Suprapubic skin (tissue), 4 donors: ENCODE data around the gene LPAR3. TPM values are rescaled to one million over a fixed set of nuclear protein-coding genes. Genes with fewer than 3 reads are reported as not detected.

ENCODE experiments used
- DNase-seq, 2 donors: peaks; one replicate each; pipeline ENCODE4 v3.0.0-alpha.2; 2019; ENCODE audit warnings: low spot score in 2 of 2
- H3K27ac ChIP-seq: fragments of 200-600 bp; sonication (generic); one replicate; pipeline ENCODE4 v1.5.1; 2019
- H3K27me3 ChIP-seq: fragments of 200-600 bp; sonication (generic); one replicate; pipeline ENCODE4 v1.5.1; 2019
- H3K36me3 ChIP-seq: fragments of 200-600 bp; sonication (generic); one replicate; pipeline ENCODE4 v1.5.1; 2019
- H3K4me1 ChIP-seq: fragments of 200-600 bp; sonication (generic); one replicate; pipeline ENCODE4 v1.5.1; 2019
- H3K4me3 ChIP-seq: fragments of 200-600 bp; sonication (generic); one replicate; pipeline ENCODE4 v1.5.1; 2019; ENCODE audit warnings: mild to moderate bottlenecking
- H3K9me3 ChIP-seq: fragments of 200-600 bp; sonication (generic); one replicate; pipeline ENCODE4 v1.5.1; 2019
- EP300 ChIP-seq: sonication (generic); formaldehyde crosslinking; IDR thresholded peaks from one replicate; pipeline ENCODE4 v1.6.1; 2017; ENCODE audit warnings: antibody characterized with exemption
- POLR2A ChIP-seq, 2 donors: fragments of 450-650 bp; IDR thresholded peaks; one replicate each; pipeline ENCODE4 v1.6.1; 2017; ENCODE audit warnings: antibody characterized with exemption in 2 of 2, mild to moderate bottlenecking in 2 of 2, moderate library complexity in 2 of 2
- POLR2AphosphoS5 ChIP-seq, 3 donors: sonication (generic); formaldehyde crosslinking; IDR thresholded peaks; one replicate each; pipeline ENCODE4 v1.6.1; 2017; ENCODE audit warnings: antibody characterized with exemption in 3 of 3
- WGBS: methylation state at CpG from one replicate; pipeline ENCODE4 v1.1.5; 2018; 5-methylcytosine and 5-hydroxymethylcytosine counted together
- total RNA-seq, 4 donors: library from RNA; depleted of rRNA; stranded (reverse); fragments of >200 nt; gene quantifications; one replicate each; pipeline ENCODE4 v1.1.0, GENCODE V29; 2016
- TF ChIP-seq, protein P1 (sequence below), 2 donors: fragments of 200-600 bp in 1 of 2; fragments of 450-650 bp in 1 of 2; sonication (generic) in 1 of 2; IDR thresholded peaks; one replicate each; pipeline ENCODE4 v1.5.1; 2016 to 2019; ENCODE audit warnings: antibody characterized with exemption in 2 of 2, mild to moderate bottlenecking in 1 of 2, moderate library complexity in 1 of 2

The LPAR3 gene
- total RNA-seq, 4 donors from 2014 or later, result 13.9 to 25.1 (median 17.7) TPM

DNA sequence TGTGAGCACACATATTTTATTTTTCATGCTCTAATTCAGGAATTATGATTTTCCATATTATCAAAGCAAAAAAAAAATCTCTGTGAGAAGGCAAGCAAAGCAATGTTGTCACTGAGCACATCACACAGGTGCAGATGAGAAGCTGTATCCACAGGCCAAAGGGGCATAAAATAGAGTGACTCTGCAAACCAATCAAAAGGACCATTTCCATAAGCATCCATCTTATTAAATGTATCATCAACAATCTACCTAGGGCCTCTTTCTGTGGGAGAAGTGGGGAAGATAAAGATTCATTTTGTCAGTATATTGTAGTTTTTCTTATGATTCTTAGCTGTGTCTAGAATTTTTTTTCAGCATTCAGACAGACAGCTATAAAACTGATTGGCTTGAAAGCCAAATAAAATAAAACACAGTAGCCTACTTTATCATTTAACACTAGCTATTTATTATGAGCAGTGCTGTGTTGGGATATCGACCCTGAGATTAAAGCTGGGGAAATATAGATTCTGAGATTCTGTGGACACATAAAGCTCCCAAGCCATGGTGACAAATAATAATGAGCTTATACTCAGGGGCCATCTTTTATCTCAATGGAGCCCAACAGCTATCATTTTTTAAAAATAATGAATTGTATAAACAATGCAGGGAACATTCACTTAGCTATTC lies 90.3 kb downstream of the LPAR3 start:
- DNase-seq, result no peak
- Histone ChIP-seq H3K27ac (no peak overlapping the region), H3K36me3 (no peaks in the 10 kb centered on the region), H3K4me3 (no peak overlapping the region), H3K4me1 (no peaks in the 10 kb centered on the region), H3K9me3 (no peaks in the 10 kb centered on the region), H3K27me3 (no peaks in the 10 kb centered on the region)
- WGBS, result 100% methylated on average over 1 of the region's 1 CpG
- TF ChIP-seq EP300, result no peak
- no peak for TF ChIP-seq POLR2A (IDR thresholded peaks at IDR 0.05)
- TF ChIP-seq, protein P1, sequence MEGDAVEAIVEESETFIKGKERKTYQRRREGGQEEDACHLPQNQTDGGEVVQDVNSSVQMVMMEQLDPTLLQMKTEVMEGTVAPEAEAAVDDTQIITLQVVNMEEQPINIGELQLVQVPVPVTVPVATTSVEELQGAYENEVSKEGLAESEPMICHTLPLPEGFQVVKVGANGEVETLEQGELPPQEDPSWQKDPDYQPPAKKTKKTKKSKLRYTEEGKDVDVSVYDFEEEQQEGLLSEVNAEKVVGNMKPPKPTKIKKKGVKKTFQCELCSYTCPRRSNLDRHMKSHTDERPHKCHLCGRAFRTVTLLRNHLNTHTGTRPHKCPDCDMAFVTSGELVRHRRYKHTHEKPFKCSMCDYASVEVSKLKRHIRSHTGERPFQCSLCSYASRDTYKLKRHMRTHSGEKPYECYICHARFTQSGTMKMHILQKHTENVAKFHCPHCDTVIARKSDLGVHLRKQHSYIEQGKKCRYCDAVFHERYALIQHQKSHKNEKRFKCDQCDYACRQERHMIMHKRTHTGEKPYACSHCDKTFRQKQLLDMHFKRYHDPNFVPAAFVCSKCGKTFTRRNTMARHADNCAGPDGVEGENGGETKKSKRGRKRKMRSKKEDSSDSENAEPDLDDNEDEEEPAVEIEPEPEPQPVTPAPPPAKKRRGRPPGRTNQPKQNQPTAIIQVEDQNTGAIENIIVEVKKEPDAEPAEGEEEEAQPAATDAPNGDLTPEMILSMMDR (IDR thresholded peaks at IDR 0.05), result no peak
- TF ChIP-seq POLR2AphosphoS5 (IDR thresholded peaks at IDR 0.05), result no peak

DNA sequence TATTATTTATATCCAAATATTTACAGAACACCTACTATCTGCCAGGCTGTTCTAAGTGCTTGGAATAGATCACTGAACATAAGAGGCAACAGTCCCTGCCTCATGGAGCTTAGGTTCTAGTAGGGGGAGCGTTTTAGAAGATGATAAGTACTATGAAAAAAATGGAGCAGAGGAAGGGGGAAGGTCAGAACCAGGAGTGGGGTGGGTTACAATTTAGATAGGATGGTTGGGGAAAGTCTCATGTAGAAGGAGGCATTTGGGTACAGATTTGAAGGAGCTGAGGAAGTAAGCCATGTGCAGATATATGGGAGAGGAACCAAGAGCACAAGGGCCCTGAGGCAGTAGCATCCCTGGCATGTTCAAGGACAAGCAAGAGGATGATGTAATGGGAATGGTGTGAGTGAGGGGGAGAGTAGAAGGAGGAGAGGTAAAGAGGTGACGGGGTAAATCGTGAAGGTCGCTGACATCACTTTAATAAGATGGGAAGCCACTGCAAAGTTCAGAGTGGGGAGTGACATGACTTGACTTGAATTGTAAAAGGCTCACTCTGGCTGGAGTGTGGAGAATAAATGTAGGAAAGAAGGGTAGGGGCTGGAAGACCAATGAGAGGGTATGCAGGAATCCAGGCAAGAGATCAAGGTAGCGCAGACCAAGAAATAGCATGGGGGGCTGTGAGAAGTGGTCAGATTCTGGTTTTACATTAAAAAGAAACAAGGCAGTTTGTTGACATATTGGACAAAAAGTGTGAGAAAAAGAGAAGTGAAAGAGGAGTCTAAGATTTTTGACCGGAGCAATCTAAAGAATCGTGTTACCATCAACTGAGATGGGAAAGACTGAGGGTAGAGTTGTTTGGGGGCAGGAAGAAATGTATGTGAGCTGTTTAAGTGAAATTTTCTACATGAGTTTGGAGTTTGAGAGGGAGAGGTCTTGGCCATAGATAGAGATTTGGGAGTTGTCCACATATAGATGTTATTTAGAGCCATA lies 92.6 kb downstream of the LPAR3 start:
- Histone ChIP-seq H3K9me3 (no peaks in the 10 kb centered on the region), H3K27ac (no peak overlapping the region), H3K4me1 (no peaks in the 10 kb centered on the region), H3K36me3 (no peaks in the 10 kb centered on the region), H3K27me3 (no peaks in the 10 kb centered on the region), H3K4me3 (no peak overlapping the region)
- TF ChIP-seq POLR2A (IDR thresholded peaks at IDR 0.05) (no peak), EP300 (no peak), POLR2AphosphoS5 (IDR thresholded peaks at IDR 0.05) (no peak)
- TF ChIP-seq, protein P1 (IDR thresholded peaks at IDR 0.05), result no peak
- WGBS, result 85% methylated on average over 7 of the region's 7 CpGs
- no peak for DNase-seq

DNA sequence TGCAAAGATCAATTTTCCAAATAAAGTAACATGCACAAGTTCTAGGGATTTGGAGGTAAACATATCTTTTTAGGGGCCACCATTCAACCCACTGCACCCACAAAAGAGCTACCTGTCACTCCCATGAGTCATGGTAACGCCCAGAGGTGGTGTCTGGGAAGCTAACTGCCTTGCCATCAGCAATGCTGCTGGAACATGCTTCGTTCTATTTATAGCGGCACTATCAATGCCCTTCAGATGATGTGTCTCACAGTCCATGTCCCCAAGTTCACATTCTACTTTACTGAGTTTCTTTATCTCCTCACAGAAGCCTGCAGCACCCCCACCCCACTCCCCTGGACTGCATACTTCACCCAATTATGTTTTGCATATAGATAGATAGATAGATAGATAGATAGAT lies 95.4 kb downstream of the LPAR3 start:
- H3K36me3 ChIP-seq, result no peaks in the 10 kb centered on the region
- no peak overlapping the region for H3K4me3 ChIP-seq
- no peaks in the 10 kb centered on the region for H3K27me3 ChIP-seq
- DNase-seq, result no peak
- no peaks in the 10 kb centered on the region for H3K9me3 ChIP-seq
- H3K27ac ChIP-seq, result no peak overlapping the region
- TF ChIP-seq EP300 (no peak), POLR2A (IDR thresholded peaks at IDR 0.05) (no peak), POLR2AphosphoS5 (IDR thresholded peaks at IDR 0.05) (no peak)
- no peaks in the 10 kb centered on the region for H3K4me1 ChIP-seq
- WGBS, result 58% methylated on average over 3 of the region's 3 CpGs

DNA sequence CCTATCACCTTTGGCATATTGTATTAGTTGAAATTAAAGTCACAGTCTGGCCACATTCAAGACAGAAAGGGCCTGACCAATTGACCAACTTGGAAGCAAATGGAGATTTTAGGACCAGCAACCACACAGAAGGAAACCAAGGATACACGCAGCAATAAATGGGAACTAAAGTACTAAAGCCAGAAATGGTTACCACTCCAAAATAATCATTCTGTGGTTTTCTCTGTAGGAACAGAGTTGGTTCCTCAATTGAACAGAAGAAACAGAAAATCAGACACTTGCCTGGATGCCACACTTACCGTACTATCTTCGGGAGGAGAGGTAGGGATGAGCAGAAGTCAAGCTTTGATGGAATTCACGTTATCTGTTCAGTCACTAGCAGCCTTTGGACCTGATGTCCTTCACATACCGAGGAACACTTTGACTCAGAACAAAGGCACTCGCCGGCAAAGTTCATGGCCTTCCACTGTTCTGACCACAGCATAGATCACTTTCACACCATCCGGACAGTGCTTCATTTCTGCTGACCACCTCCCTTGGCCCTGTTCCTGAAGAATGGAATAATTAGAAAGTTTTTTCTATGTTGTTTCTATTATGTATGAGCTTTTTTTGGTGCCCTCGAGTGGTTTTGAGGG lies 96.9 kb downstream of the LPAR3 start:
- WGBS, result 83% methylated on average over 9 of the region's 9 CpGs
- Histone ChIP-seq H3K36me3 (no peaks in the 10 kb centered on the region), H3K4me1 (no peaks in the 10 kb centered on the region), H3K27ac (no peak overlapping the region), H3K27me3 (no peaks in the 10 kb centered on the region), H3K9me3 (peaks cover 6% of the 10 kb centered on the region), H3K4me3 (no peak overlapping the region)
- no peak for DNase-seq
- no peak for TF ChIP-seq POLR2A (IDR thresholded peaks at IDR 0.05)
- no peak for TF ChIP-seq EP300
- TF ChIP-seq, protein P1 (IDR thresholded peaks at IDR 0.05), result no peak
- TF ChIP-seq POLR2AphosphoS5 (IDR thresholded peaks at IDR 0.05), result no peak

DNA sequence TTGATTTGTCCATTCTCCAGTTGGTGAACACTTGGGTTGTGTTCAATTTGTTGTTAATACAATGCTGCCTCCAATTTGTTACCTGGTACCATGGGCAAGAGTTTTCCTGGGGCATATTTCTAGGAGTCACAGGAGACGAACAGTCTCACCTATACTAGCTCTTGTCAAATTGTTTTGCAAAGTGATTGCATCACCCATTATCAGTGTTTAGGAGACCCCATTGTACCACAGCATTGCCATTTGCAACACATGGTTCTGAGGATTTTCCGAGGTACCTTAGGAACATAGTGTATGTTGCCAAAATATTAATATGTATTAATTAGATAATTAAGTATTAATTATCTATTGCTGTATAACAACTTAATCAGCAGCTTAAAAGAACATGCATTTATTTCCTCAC lies 97.8 kb downstream of the LPAR3 start:
- H3K9me3 ChIP-seq, result peaks cover 6% of the 10 kb centered on the region
- H3K27me3 ChIP-seq, result no peaks in the 10 kb centered on the region
- 96% methylated on average over 2 of the region's 2 CpGs for WGBS
- H3K4me1 ChIP-seq, result no peaks in the 10 kb centered on the region
- DNase-seq, result no peak
- H3K4me3 ChIP-seq, result no peak overlapping the region
- TF ChIP-seq, protein P1 (IDR thresholded peaks at IDR 0.05), result no peak
- TF ChIP-seq POLR2AphosphoS5 (IDR thresholded peaks at IDR 0.05) (no peak), POLR2A (IDR thresholded peaks at IDR 0.05) (no peak), EP300 (no peak)
- no peaks in the 10 kb centered on the region for H3K36me3 ChIP-seq
- H3K27ac ChIP-seq, result no peak overlapping the region
